GM15510 (cell line): ENCODE measurements around the gene RPH3AL.

ENCODE experiments used
- POLR2A ChIP-seq: IDR thresholded peaks from 3 replicates; pipeline ENCODE4 v1.6.1; 2011; ENCODE audit warnings: borderline replicate concordance; ENCODE audit not compliant: insufficient read length; ENCODE audit errors: extremely low read depth

Gene RPH3AL

DNA sequence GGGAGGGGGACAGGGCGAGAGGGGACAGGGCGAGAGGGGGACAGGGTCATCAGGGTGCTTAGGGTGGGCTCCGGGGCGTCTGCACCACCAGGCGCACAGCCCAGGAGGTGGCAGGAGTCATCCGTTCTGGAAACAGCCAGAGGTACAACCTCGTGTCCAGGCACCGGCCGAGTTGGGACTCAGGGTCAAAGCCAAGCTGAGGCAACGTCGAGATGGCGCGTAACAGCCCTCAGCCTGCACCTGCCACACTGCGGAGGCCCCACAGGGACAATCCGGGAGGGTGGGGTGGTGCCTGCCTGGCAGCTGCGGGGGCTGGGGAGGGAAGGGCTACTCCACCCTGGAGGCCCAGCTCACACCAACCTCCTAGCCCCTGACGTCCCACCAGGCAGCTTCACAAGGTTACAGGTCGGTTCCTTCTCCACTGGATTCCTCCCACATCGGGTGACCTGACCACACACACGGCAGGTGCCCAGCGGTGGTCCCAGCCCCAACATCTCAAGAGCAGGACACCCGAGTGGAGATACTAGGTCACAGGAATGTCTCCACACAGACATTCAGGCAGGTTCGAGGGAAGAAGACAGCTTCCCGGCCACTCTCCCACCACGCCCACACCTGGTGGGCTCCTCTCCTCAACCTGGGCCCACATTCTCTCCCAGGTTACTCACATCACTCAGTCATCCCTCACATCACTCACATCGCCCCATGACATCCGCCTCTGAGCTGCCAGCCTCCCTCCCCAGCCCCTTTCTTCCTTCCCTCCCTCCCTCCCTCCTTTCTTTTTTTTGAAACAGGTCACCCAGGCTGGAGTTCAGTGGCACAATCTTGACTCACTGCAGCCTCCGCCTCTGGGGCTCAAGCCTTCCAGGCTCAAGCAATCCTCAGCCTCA is 47.3 kb downstream of the RPH3AL start:
- TF ChIP-seq POLR2A: no peak

DNA sequence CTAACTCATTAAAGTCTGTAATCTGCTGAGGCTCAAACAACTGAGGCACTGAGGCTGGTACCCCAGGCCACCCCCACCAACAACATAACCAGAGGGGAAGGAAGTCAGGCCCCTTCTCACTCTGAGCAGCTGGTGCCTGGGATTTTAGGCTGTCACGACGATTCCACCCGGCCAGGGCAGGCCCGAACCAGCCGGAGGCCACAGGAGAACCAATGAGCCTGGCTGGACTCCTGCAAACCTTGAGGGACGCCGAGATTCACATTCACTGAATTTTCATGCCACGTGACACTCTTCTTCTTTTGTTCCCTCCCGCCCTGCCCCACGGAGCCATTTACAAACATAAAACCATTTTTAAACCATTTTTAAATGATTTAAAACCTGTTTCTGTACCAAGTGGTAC is 48.1 kb downstream of the RPH3AL start:
- TF ChIP-seq POLR2A: no peak

DNA sequence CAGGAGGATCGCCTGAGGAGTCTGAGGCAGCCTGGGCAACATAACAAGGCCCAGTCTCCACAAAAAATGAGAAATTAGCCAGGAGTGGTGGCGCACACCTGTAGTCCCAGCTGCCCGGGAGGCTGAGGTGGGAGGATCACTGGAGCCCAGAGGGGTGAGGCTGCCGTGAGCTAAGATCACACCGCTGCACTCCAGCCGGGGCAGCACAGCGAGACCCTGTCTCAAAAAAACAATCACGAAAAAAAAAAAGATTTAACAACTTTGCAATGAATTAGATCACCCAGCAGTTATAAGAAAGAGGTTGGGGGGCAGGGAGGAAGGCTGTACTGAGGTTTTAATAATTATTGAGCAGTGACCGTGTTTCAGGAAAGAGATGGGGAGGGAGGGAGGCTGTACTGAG is 49.4 kb downstream of the RPH3AL start:
- TF ChIP-seq POLR2A: no peak

DNA sequence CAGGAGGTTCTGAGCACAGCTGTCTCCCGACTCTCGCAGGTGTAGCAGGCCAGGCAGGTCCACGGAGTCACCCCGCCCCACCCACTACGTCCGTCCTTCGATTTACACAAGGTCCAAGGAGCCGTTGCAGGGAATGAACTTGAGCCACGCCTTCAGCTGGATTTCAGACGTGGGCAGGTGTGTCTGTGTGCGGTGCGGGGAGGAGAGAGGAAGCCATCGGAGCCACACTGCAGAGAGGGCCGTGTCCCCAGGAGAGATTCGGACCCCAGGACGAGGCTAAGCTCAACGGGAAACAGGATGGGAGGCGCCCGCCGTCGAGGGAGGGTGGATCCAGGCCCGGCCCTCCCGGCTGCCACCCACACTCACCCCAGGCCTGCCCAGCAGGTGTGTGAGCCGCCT is 50.3 kb downstream of the RPH3AL start:
- no peak for TF ChIP-seq POLR2A

DNA sequence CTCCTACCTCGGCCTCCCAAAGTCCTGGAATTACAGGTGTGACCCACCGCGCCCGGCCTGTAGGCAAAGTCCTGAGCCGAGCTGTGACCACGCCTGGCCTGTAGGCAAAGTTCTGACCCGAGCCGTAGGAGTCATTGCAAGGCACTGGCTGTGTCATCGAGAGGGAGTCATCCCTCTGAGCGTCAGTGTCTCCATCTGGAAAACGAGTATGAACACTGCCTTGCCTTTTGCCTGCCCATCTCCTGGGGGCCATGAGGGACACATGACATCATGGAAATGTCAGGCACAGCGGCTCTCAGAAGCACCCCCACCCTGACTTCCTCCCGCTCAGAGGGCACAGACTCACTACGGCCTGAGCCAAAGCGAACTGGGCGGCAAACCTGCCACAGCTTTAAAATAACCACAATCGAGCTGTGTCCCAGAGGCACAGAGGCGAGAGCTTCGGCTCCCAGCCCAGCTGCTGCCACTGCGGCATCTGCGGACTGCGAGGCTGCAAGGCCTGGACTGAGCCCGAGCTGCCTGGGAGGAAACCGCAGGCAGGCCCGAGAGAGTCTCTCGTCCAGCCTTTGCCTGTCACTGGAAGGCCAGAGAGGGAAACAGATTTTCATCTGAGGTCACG is 50.8 kb downstream of the RPH3AL start:
- TF ChIP-seq POLR2A: no peak

DNA sequence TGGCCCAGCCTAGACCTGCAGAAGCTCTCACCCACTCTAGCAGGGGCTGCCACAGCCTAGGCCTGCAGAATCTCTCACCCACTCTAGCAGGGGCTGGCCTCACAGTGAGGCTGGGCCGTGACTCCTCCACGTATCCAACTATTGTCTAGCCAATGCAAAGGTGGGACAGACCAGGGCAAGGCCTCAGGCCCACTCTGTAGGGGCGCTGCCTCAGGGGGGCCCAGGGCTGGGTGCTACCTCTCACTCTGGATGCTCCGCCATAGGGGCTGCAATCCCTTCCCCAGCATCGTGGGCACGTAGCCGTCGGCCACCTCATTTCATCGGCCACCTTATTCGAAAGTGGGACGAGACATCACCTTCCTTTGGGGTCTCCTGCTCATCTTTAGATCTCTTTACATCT is 51.7 kb downstream of the RPH3AL start:
- no peak for TF ChIP-seq POLR2A

DNA sequence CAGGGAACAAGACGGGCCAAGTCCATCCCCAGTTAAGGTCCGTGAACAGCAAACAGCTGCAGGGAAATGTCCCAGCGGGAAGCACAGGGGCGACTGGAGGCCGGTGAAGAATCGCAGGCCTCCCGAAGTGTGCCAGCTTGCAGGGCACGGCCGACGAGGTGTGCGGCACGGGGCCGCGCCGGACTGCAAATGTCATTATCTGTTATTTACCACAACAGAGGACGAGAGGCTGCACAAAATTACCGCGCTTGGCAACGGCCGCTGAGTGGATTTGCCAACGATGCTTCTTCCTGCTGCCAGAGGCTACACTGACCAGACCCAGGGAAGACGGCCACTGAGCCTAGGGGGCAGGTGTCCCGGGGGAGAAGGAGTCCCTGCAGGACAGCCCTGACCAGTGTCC is 53.1 kb downstream of the RPH3AL start:
- no peak for TF ChIP-seq POLR2A

DNA sequence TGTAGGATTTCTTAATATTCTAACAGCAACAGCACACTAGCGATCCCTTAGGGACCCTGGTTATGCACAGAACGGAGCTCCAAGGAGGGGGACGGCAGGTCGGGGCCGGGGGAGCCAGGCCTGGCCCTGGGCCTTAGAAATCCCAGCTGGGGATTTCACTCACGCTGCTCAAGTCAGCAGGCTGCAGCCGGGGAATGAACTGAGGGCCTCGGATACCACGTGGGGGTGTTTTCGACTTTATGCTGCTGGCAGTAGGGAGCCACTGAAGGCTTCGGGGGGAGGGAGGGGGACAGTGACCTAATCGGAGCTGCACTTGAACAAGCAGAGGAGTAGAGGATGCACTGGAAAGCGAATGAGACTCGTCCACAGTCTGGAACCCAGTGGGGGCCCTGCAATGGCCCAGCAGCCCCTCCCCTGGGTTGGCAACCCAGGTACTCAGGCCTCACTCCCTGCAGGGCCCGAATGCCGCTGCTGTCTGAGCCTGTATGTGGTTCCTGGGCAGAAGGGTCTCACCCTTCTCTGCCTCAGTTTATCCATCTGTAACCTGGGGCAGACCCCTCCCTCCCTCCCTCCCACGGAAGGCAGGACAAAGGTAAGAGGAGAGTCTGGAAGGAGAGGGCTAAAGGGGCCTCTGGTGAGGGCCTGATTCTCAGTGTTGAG is 53.7 kb downstream of the RPH3AL start:
- TF ChIP-seq POLR2A: no peak

DNA sequence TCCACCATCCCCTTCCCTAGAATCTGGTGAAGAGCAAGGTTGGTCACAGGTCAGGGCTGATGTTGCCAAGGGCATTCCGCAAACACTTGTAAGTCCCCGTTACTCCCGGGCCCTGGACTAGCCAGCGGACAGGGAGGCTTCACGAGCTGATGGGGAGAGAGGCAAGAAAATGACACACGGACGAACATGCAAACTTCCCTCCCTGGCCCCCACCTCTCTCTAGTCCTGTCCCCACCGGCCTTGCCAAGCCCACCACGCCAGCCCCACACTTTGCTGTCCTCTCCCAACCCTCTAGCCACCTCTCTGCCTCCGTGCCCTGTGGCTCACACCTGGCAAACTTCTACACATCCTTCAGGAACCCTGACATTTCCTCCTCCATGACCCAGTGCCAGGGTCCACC is 54.8 kb downstream of the RPH3AL start:
- TF ChIP-seq POLR2A: no peak

DNA sequence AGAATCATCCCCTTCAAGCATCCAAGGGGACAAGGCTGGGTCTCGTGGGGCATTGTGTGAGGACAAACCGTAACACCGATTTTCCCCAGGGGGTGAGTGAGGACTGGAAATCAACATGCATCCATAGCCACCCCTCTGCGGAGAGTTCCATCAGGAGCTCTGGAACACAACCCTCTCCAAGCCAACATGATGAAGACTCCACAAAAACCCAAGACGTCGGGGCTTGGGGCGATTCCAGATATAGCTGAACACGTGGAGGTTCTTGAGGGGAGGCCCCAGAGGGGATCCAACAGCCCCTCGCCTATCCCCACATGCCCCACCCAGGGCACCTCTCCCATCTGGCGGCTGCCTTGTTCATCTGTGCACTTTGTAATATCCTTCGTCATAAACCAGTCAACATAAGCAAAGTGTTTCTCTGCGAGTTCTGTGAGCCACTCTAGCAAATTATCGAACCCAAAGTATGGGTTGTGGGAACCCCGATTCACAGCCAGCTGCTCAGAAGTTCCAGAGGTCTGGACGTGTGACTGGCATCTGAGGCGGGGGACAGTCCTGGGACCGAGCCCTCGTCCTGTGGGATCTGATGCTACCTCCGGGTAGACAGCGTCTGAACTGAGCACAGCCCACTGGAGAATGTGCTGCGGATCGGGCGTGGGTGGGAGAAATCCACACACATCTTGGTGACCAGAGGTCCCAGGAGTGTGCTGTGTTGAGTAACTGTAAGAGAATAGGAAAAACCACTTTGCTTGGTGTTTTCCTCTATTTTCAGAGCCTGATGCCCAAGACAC is 55.5 kb downstream of the RPH3AL start:
- TF ChIP-seq POLR2A: no peak

DNA sequence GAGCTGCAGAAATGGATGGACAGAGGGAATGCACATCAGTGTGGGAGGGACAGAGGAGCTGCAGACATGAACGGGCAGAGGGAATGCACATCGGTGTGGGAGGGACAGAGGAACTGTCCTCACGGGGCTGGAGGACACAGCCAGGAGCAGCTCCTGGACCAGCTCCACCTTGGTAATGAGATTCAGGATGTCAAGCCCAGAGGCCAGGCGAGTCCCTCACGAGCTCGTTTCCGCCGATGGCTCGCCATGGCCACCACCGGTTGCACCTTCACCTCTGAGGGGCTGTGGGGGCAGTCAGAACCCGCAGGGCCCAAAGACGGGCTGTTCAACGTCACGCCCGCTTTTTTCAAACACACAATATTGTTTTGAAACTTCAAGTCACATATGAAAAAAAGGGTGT is 56.2 kb downstream of the RPH3AL start:
- TF ChIP-seq POLR2A: no peak

DNA sequence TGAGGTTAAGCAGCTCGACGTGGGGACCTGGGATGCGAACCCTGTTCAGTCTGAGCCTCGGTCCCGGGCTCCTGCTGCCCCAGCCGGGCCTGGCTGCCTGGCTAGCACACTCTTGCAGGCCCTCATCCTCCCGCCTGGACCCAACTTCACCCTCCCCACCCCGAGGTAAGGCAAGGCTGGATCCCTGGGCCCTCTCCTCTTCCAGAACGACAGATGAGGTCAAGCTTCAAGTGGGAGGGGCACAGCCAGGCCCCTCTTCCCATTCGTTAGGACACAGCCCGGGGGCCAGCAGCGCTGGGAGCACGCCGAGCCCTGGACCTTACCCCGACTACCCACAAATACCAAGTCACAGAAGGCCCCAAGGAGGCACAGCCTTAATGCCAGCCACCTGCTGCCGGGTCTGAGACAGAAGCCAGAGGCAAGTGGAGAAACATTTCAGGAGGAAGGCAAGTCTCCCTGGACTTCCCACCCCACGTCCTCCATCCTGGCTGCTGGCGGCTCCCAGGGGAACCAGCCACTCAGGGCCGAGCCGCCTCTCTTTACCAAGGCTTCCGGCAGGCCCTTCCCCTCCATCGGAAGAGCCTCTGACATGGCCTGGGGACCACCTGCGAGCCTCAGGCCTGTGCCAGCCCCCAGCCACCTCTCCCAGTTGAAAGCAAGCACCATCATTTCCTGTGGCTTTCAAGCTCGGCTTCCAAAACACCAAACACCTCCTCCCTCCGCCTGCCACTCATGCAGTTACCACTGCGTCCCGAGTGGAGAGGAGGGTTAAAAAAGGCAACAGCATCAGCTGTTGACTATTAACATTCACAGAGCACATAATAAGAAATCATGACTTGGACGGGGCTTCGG is 59.9 kb downstream of the RPH3AL start:
- TF ChIP-seq POLR2A: no peak

DNA sequence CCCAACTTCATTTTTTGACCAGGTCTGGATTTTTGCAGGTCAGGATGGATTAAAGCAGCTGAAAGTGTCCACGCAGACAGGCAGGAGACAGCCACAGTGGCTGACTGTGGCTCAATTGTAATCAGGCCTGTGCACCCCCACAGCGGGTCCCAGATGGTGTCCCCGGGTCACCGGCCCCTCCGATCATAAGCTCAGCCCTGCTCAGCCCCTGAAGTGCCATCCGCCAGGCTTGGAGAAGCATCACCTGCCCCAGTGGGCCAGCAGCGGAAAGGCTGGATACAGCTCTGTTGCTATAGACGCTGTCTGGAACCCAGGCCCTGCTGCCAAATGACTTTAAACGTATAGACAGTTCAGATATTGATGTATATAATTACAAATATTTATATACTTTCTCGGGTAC is 60.6 kb downstream of the RPH3AL start:
- no peak for TF ChIP-seq POLR2A

DNA sequence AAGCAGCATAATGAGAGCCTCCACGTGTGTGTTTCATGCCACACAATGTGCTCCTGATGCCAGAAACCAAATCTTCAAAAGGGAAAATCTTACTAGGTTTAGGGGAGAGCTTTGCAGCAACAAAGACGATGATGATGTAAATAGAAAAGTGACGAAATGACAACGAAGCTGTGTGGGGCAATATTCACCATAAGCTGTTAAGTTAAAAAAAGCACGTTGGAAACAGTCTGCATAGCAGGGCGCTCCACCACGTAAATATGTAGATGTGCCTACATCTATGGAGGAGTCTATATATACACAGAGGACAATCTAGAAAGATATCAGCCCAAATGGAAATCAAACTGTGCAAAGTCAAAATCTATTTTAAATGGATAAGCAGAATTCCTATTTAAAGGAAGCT is 61.0 kb downstream of the RPH3AL start:
- no peak for TF ChIP-seq POLR2A
